HCT116 (cell line): ENCODE results near the gene FGG.

Experiments
- POLR2AphosphoS5 ChIP-seq: IDR thresholded peaks from 2 replicates; pipeline ENCODE4 v1.6.1; 2011; ENCODE audit warnings: mild to moderate bottlenecking, low read depth, low read length, moderate library complexity
- SRF ChIP-seq: IDR thresholded peaks from 2 replicates; pipeline ENCODE4 v1.6.1; 2012; ENCODE audit warnings: low read depth
- TF ChIP-seq, protein P1 (sequence below), 3 experiments: fragments of 200-600 bp in 1 of 3; sonication (generic) in 1 of 3; IDR thresholded peaks in 2 of 3; conservative IDR thresholded peaks in 1 of 3; 2 replicates each; pipeline ENCODE4 v1.5.1; 2012 to 2017; ENCODE audit warnings: low read depth in 2 of 3, low read length in 2 of 3, antibody characterized with exemption in 1 of 3, borderline replicate concordance in 1 of 3, control low read depth in 1 of 3, mild to moderate bottlenecking in 1 of 3, mixed read lengths in 1 of 3, mixed run types in 1 of 3, moderate library complexity in 1 of 3; ENCODE audit not compliant: insufficient read depth in 1 of 3

DNA sequence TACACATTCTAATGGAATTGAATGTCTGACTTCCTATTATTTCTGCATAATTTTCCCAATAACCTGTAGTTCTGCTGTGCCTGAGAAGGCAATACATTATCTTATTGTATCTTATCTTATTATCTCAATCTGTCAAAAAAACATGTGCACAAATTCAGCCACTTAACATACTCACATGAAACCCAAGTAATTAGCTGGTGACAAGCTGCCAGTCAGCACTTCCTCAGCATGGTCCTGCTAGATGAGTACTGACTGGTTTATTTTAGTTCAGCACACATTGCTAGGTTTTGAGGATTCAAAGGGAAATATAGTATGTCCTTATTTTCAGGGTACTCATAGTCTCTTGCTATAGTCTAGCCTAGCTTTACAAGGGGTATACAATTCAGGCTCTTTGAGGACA, 17.9 kb upstream of the FGG start:
- TF ChIP-seq, protein P1, sequence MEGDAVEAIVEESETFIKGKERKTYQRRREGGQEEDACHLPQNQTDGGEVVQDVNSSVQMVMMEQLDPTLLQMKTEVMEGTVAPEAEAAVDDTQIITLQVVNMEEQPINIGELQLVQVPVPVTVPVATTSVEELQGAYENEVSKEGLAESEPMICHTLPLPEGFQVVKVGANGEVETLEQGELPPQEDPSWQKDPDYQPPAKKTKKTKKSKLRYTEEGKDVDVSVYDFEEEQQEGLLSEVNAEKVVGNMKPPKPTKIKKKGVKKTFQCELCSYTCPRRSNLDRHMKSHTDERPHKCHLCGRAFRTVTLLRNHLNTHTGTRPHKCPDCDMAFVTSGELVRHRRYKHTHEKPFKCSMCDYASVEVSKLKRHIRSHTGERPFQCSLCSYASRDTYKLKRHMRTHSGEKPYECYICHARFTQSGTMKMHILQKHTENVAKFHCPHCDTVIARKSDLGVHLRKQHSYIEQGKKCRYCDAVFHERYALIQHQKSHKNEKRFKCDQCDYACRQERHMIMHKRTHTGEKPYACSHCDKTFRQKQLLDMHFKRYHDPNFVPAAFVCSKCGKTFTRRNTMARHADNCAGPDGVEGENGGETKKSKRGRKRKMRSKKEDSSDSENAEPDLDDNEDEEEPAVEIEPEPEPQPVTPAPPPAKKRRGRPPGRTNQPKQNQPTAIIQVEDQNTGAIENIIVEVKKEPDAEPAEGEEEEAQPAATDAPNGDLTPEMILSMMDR (IDR thresholded peaks at IDR 0.05 in 2 of 3, conservative IDR thresholded peaks at IDR 0.05 in 1 of 3; ENCODE audit: borderline replicate concordance in 1 of 3, insufficient read depth in 1 of 3, low read depth in 2 of 3, low read length in 2 of 3) = no peak
- TF ChIP-seq SRF (no peak), POLR2AphosphoS5 (no peak)
